B cell (primary cell): ENCODE data around the gene AFTPH. TPM values are rescaled to one million over a fixed set of nuclear protein-coding genes. Genes with fewer than 3 reads are reported as not detected.

ENCODE experiments used
- ATAC-seq: fragments of 200-7000 bp; cut with Tn5 transposase; one replicate; pipeline ENCODE4 v1.10.0; 2021; ENCODE audit warnings: low read depth, mild to moderate bottlenecking, moderate number of reproducible peaks, moderate library complexity
- CTCF ChIA-PET: fragments of 350-600 bp; sonication (Branson Sonifier 250); formaldehyde crosslinking; loops from one replicate; lab custom pipeline; 2021; ENCODE audit warnings: antibody characterized with exemption, inconsistent platforms; lab: Charles Lee
- POLR2A ChIA-PET: fragments of 350-600 bp; sonication (Branson Sonifier 250); formaldehyde crosslinking; loops from one replicate; lab custom pipeline; 2021; ENCODE audit warnings: antibody characterized with exemption; lab: Charles Lee
- DNase-seq: peaks from one replicate; pipeline ENCODE4 v3.0.0; 2013
- H2AFZ ChIP-seq: 2 replicates; pipeline ENCODE4 v1.6.1; 2012; ENCODE audit warnings: mild to moderate bottlenecking, low read depth, low read length; ENCODE audit not compliant: insufficient read depth, poor library complexity, severe bottlenecking
- H3K27ac ChIP-seq, 2 donors: 1 replicate in 1 of 2; 2 replicates in 1 of 2; pipeline ENCODE4 v1.5.1; 2012 to 2013; ENCODE audit warnings: low read length in 2 of 2, mild to moderate bottlenecking in 2 of 2, moderate library complexity in 1 of 2
- H3K27me3 ChIP-seq, 4 experiments: fragments of 200-600 bp in 1 of 4; sonication (generic) in 1 of 4; replicated peaks in 1 of 4; 1 replicate in 2 of 4; 2 replicates in 2 of 4; pipeline versions ENCODE4 v1.6.1 to v1.7.0; 2013 to 2016; ENCODE audit warnings: low read length in 3 of 4, mild to moderate bottlenecking in 2 of 4, mixed read lengths in 1 of 4, moderate library complexity in 1 of 4; ENCODE audit not compliant: insufficient read depth in 4 of 4, control insufficient read depth in 3 of 4; ENCODE audit errors: control extremely low read depth in 1 of 4
- H3K36me3 ChIP-seq, 2 experiments: replicated peaks in 1 of 2; 1 replicate in 1 of 2; 2 replicates in 1 of 2; pipeline versions ENCODE4 v1.6.1 to v1.7.1; 2013; ENCODE audit warnings: low read length in 1 of 2; ENCODE audit not compliant: insufficient read depth in 2 of 2, control insufficient read depth in 1 of 2; ENCODE audit errors: control extremely low read depth in 1 of 2, extremely low read depth in 1 of 2
- H3K4me1 ChIP-seq, 2 donors: fragments of 200-600 bp in 1 of 2; sonication (generic) in 1 of 2; 1 replicate in 1 of 2; 2 replicates in 1 of 2; pipeline versions ENCODE4 v1.5.1 to v1.6.1; 2013 to 2017; ENCODE audit warnings: low read length in 2 of 2; ENCODE audit not compliant: control insufficient read depth in 2 of 2, insufficient read depth in 2 of 2
- H3K4me2 ChIP-seq: replicated peaks from 2 replicates; pipeline ENCODE3; 2012; ENCODE audit warnings: mild to moderate bottlenecking, low read depth, low read length; ENCODE audit not compliant: poor library complexity, severe bottlenecking
- H3K4me3 ChIP-seq, 5 experiments: fragments of 200-600 bp in 1 of 5; sonication (generic) in 1 of 5; 1 replicate in 3 of 5; 2 replicates in 2 of 5; pipeline versions ENCODE4 v1.5.1 to v1.7.0; 2011 to 2016; ENCODE audit warnings: low read length in 4 of 5, mild to moderate bottlenecking in 4 of 5, low read depth in 2 of 5, control low read depth in 1 of 5, moderate library complexity in 1 of 5; ENCODE audit not compliant: insufficient read depth in 1 of 5; ENCODE audit errors: control extremely low read depth in 1 of 5, extremely low read depth in 1 of 5
- H3K79me2 ChIP-seq: fragments of 200-600 bp; sonication (generic); one replicate; pipeline ENCODE4 v1.6.0; 2016; ENCODE audit warnings: low read length; ENCODE audit not compliant: control insufficient read depth, insufficient read depth
- H3K9ac ChIP-seq: fragments of 200-600 bp; sonication (generic); 2 replicates; pipeline ENCODE4 v1.6.1; 2017; ENCODE audit warnings: mild to moderate bottlenecking, low read length, moderate library complexity
- H3K9me3 ChIP-seq, 3 donors: one replicate each; pipeline versions ENCODE4 v1.6.1 to v1.7.1; 2013; ENCODE audit warnings: low read length in 2 of 3; ENCODE audit not compliant: control insufficient read depth in 2 of 3, insufficient read depth in 1 of 3; ENCODE audit errors: control extremely low read depth in 1 of 3
- H4K20me1 ChIP-seq: 2 replicates; pipeline ENCODE4 v1.6.0; 2012; ENCODE audit warnings: mild to moderate bottlenecking, low read length; ENCODE audit not compliant: insufficient read depth, control insufficient read depth, poor library complexity, severe bottlenecking
- H3K27ac Mint-ChIP-seq: one replicate; pipeline ENCODE4 v1.8.0; 2021; ENCODE audit warnings: mixed read lengths
- H3K27me3 Mint-ChIP-seq: one replicate; pipeline ENCODE4 v1.8.0; 2021; ENCODE audit warnings: mixed read lengths
- H3K4me1 Mint-ChIP-seq: one replicate; pipeline ENCODE4 v1.8.0; 2021; ENCODE audit warnings: mixed read lengths
- H3K4me3 Mint-ChIP-seq: one replicate; pipeline ENCODE4 v1.8.0; 2021; ENCODE audit warnings: mixed read lengths
- H3K9me3 Mint-ChIP-seq: one replicate; pipeline ENCODE4 v1.8.0; 2022; ENCODE audit warnings: mixed read lengths; ENCODE audit not compliant: insufficient read depth
- EZH2 ChIP-seq: IDR thresholded peaks from 2 replicates; pipeline ENCODE4 v1.6.1; 2012; ENCODE audit warnings: borderline replicate concordance, low read depth, mild to moderate bottlenecking, moderate library complexity, low read length; ENCODE audit not compliant: insufficient read depth, poor library complexity, severe bottlenecking
- WGBS: methylation state at CpG from one replicate; pipeline ENCODE4 v1.1.5; 2013; ENCODE audit warnings: missing lambda C conversion rate; ENCODE audit not compliant: insufficient coverage; 5-methylcytosine and 5-hydroxymethylcytosine counted together
- intact Hi-C: fragments of 100-400 bp; cut with micrococcal nuclease; formaldehyde crosslinking; loops from one replicate; pipeline ENCODE4 v1.10.0; 2022
- polyA plus RNA-seq: library from polyadenylated mRNA; depleted of rRNA; stranded (reverse); fragments of >200 nt; gene quantifications from 2 replicates; pipeline ENCODE4 v1.2.3, GENCODE V29; 2012
- total RNA-seq, 2 donors: library from RNA; stranded (reverse); fragments of 120-200 nt in 1 of 2; gene quantifications; 1 replicate in 1 of 2; 2 replicates in 1 of 2; pipeline versions ENCODE4 v1.2.3 to v1.2.4, GENCODE V29; 2013 to 2022
- TF ChIP-seq, protein P1 (sequence below): fragments of 200-600 bp; IDR thresholded peaks from one replicate; pipeline ENCODE4 v1.8.0; 2022; ENCODE audit warnings: antibody characterized with exemption, mild to moderate bottlenecking

Gene AFTPH
- total and polyA plus RNA-seq, 2 donors (not counting 1 experiment from before 2014, with no cell fraction given) = 45.4 to 94.1 TPM

DNA sequence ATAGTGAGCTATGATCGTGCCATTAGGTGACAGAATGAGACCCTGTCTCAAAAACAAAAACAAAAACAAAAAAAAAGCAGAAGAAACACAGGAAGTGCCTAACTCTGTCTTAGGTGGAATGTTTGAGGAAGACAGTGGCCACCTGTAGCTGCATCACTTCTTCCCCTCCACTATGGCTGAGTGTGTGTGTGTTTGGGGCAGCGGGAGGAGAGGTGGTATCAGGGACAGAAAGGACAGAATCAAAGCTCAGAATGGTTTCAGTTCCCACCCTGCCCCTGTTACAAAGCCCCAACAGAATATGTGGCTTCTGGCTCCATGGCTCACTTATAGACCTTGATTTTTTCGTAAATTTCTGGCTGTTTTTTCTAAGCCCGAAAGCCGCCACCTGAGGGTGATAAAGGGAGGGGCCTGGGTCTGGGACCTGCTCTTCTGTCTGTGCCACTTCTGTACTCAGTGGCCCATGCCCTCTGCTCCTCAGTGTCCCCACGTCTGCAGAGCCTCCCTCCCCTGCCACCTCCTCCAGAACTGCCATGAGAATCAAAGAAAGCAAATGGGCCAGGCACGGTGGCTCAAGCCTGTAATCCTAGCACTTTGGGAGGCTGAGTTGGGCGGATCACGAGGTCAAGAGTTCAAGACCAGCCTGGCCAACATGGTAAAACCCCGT is 102.2 kb downstream of the AFTPH start:
- H3K27me3 ChIP-seq = no peaks in the 10 kb centered on the region
- Mint-ChIP-seq H3K27ac (peak overlapping the region; percentile 77), H3K27me3 (no peaks in the 10 kb centered on the region), H3K4me1 (peaks cover 26% of the 10 kb centered on the region), H3K9me3 (no peaks in the 10 kb centered on the region), H3K4me3 (no peak overlapping the region)
- ChIA-PET CTCF (interaction anchor here (0.9 to 3.9 kb wide), 7 partner anchors 8 to 112 kb away, joined by 3 to 16 read pairs (median 4); no protein-coding TSS in a partner anchor), POLR2A (interaction anchor here (0.7 kb wide), 2 partner anchors 11 to 124 kb away, joined by 3 read pairs; no protein-coding TSS in a partner anchor)
- H3K36me3 ChIP-seq = peaks cover 0 to 13% of the 10 kb centered on the region in 2 experiments
- intact Hi-C loops = no loop called here
- 83% methylated on average over 7 of the region's 10 CpGs for WGBS
- peaks cover 7 to 13% of the 10 kb centered on the region in 2 donors for H3K4me1 ChIP-seq
- DNase-seq (peak; percentile 23), ATAC-seq (peak; percentile 45)
- no peak overlapping the region for H3K4me3 ChIP-seq
- H3K27ac ChIP-seq = no peak overlapping the region
- H2AFZ ChIP-seq = no peak overlapping the region
- no peaks in the 10 kb centered on the region for H3K9me3 ChIP-seq
- peak overlapping the region; percentile 20 for H3K4me2 ChIP-seq
- TF ChIP-seq, protein P1, sequence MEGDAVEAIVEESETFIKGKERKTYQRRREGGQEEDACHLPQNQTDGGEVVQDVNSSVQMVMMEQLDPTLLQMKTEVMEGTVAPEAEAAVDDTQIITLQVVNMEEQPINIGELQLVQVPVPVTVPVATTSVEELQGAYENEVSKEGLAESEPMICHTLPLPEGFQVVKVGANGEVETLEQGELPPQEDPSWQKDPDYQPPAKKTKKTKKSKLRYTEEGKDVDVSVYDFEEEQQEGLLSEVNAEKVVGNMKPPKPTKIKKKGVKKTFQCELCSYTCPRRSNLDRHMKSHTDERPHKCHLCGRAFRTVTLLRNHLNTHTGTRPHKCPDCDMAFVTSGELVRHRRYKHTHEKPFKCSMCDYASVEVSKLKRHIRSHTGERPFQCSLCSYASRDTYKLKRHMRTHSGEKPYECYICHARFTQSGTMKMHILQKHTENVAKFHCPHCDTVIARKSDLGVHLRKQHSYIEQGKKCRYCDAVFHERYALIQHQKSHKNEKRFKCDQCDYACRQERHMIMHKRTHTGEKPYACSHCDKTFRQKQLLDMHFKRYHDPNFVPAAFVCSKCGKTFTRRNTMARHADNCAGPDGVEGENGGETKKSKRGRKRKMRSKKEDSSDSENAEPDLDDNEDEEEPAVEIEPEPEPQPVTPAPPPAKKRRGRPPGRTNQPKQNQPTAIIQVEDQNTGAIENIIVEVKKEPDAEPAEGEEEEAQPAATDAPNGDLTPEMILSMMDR = no peak
- no peak for TF ChIP-seq EZH2
- no peak overlapping the region for H3K9ac ChIP-seq
- peaks cover 20% of the 10 kb centered on the region for H4K20me1 ChIP-seq
- peaks cover 63% of the 10 kb centered on the region for H3K79me2 ChIP-seq
